PFSK-1 (cell line): ENCODE results near the gene AMIGO2.

Experiments
- FOXP2 ChIP-seq: optimal IDR thresholded peaks from 2 replicates; pipeline ENCODE3; 2011; ENCODE audit warnings: borderline replicate concordance, control low read depth, inconsistent platforms; ENCODE audit not compliant: insufficient read depth; ENCODE audit errors: extremely low read length, extremely low read depth
- POLR2AphosphoS5 ChIP-seq: IDR thresholded peaks from 2 replicates; pipeline ENCODE4 v1.6.1; 2012; ENCODE audit warnings: low read depth, mild to moderate bottlenecking, control low read depth, low read length, moderate library complexity
- SIN3A ChIP-seq: IDR thresholded peaks from 2 replicates; pipeline ENCODE4 v1.6.1; 2012; ENCODE audit warnings: mild to moderate bottlenecking, low read length, moderate library complexity, borderline replicate concordance; ENCODE audit not compliant: insufficient read depth
- TAF1 ChIP-seq: IDR thresholded peaks from 2 replicates; pipeline ENCODE4 v1.6.1; 2012; ENCODE audit warnings: low read length, control low read depth, borderline replicate concordance; ENCODE audit not compliant: insufficient read depth
- TF ChIP-seq, protein P1 (sequence below), 2 experiments: IDR thresholded peaks; 2 replicates each; pipeline versions ENCODE4 v1.6.1 to v1.8.0; 2011 to 2012; ENCODE audit warnings: low read depth in 2 of 2, low read length in 2 of 2, control low read depth in 1 of 2, inconsistent platforms in 1 of 2, mild to moderate bottlenecking in 1 of 2, moderate library complexity in 1 of 2; ENCODE audit not compliant: insufficient read depth in 1 of 2

DNA sequence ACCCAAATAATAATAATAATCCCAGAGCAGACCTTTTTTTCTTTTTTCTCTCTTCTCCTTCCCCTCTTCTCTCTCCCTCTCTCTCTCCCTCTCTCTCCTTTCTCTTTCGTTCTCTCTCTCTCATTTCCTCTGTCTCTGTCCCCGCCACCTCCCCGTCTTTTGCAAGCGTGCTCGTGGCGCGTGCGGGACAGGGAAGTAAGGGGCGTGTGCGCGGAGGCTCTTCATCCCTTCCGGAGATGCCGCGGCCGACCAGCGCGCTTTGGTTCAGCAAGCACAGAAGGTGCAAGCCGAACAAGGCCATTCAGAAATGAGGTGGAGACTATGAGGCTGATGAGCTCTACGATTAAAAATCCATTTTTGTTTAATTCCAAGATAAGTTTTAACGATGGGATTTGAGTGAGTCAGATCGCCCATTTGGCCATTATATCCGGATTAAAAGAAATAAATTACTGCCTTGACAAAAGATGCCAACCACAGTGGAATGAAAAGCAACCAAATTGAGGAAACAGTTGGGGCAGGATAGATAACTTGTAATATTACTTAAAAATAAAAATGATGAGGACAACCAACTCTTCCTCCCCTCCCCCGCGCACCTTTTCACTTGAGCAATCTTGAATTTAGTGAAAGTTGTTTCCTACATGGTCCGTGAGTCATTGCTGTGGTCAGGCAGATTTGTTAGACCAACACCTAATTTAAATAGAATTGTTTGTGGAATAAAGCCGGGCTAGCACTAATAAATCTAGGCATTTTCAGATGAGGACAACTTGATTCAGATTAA, 1.2 kb upstream of the AMIGO2 start:
- TF ChIP-seq, protein P1, sequence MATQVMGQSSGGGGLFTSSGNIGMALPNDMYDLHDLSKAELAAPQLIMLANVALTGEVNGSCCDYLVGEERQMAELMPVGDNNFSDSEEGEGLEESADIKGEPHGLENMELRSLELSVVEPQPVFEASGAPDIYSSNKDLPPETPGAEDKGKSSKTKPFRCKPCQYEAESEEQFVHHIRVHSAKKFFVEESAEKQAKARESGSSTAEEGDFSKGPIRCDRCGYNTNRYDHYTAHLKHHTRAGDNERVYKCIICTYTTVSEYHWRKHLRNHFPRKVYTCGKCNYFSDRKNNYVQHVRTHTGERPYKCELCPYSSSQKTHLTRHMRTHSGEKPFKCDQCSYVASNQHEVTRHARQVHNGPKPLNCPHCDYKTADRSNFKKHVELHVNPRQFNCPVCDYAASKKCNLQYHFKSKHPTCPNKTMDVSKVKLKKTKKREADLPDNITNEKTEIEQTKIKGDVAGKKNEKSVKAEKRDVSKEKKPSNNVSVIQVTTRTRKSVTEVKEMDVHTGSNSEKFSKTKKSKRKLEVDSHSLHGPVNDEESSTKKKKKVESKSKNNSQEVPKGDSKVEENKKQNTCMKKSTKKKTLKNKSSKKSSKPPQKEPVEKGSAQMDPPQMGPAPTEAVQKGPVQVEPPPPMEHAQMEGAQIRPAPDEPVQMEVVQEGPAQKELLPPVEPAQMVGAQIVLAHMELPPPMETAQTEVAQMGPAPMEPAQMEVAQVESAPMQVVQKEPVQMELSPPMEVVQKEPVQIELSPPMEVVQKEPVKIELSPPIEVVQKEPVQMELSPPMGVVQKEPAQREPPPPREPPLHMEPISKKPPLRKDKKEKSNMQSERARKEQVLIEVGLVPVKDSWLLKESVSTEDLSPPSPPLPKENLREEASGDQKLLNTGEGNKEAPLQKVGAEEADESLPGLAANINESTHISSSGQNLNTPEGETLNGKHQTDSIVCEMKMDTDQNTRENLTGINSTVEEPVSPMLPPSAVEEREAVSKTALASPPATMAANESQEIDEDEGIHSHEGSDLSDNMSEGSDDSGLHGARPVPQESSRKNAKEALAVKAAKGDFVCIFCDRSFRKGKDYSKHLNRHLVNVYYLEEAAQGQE (IDR thresholded peaks at IDR 0.05; ENCODE audit: insufficient read depth in 1 of 2, low read depth in 2 of 2, low read length in 2 of 2) = no peak
- no peak for TF ChIP-seq POLR2AphosphoS5
- no peak for TF ChIP-seq SIN3A
- TF ChIP-seq TAF1 = no peak
- peak; percentile 28 for TF ChIP-seq FOXP2
